HUES6 (cell line): ENCODE measurements around the gene ABL2.
"Not testable (repeated sequence)": the region's sequence is repeated elsewhere in the genome, so short reads cannot be mapped to it uniquely, and the experiment has no call there.

ENCODE experiments used
- H3K27ac ChIP-seq: 2 replicates; pipeline ENCODE4 v1.7.0; 2013; ENCODE audit warnings: low read depth, mild to moderate bottlenecking, low read length, inconsistent platforms
- H3K27me3 ChIP-seq: 2 replicates; pipeline ENCODE4 v1.6.1; 2013; ENCODE audit warnings: low read length; ENCODE audit not compliant: control insufficient read depth, insufficient read depth
- H3K36me3 ChIP-seq: 2 replicates; pipeline ENCODE4 v1.6.1; 2013; ENCODE audit warnings: low read length; ENCODE audit not compliant: control insufficient read depth, insufficient read depth
- H3K4me1 ChIP-seq: 2 replicates; pipeline ENCODE4 v1.6.1; 2013; ENCODE audit warnings: low read length; ENCODE audit not compliant: control insufficient read depth, insufficient read depth
- H3K4me3 ChIP-seq: 2 replicates; pipeline ENCODE4 v1.5.1; 2013; ENCODE audit warnings: low read depth, low read length
- H3K9ac ChIP-seq: one replicate; pipeline ENCODE4 v1.6.1; 2013; ENCODE audit warnings: mild to moderate bottlenecking, low read length
- H3K9me3 ChIP-seq: 2 replicates; pipeline ENCODE4 v1.6.1; 2013; ENCODE audit warnings: low read depth, low read length; ENCODE audit not compliant: control insufficient read depth, insufficient read depth

The ABL2 gene

DNA sequence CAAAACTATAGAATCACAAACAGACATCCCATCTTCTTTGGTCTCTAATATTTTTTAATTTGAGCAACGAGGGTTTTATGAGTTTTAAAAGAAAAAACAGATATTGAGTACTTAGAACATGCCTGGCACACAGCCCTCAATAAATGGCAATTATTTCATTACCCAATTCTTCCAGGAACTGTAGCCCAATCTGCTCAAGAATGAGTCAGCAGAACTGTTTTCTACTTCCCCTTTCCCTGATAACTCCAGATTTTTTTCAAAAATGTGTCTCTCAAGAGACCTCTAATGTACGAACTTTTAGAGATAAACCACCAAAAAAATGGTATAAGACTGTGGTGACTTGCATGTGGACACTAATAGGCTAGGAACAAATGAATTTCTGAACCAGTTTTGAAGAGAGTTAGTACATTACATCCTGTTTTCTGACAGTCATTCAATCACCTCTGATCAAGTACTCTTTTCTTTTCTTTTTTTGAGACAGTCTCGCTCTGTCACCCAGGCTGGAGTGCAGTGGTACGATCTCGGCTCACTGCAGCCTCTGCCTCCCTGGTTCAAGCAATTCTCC, 11.5 kb downstream of the ABL2 start:
- no peak overlapping the region for H3K27ac ChIP-seq
- H3K9me3 ChIP-seq: no peaks in the 10 kb centered on the region
- peaks cover 15% of the 10 kb centered on the region for H3K36me3 ChIP-seq
- H3K27me3 ChIP-seq: no peaks in the 10 kb centered on the region
- H3K4me1 ChIP-seq: no peaks in the 10 kb centered on the region
- no peak overlapping the region for H3K4me3 ChIP-seq
- H3K9ac ChIP-seq: no peak overlapping the region

DNA sequence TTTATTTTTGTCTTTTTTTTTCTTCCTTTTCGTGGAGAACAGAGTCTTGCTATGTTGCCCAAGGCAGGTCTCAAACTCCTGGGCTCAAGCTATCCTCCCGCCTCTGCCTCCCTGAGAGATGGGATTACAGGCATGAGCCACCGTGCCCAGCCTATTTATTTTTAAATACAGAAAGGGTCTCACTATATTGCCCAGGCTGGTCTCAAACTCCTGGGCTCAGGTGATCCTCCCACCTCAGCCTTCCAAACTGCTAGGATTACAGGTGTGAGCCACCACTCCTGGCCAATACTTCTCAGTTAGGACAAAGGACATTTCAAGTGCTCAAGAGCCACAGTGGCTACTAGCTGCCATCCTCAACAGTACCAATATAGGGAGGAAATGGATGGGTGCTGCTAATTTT, 16.2 kb downstream of the ABL2 start:
- not testable (repeated sequence) for H3K4me3 ChIP-seq, H3K36me3 ChIP-seq, H3K4me1 ChIP-seq, H3K27me3 ChIP-seq, H3K27ac ChIP-seq, H3K9ac ChIP-seq, H3K9me3 ChIP-seq

- H3K9me3 ChIP-seq: no peaks in the 10 kb centered on the region
- H3K4me3 ChIP-seq: no peak overlapping the region
- no peak overlapping the region for H3K9ac ChIP-seq
- H3K36me3 ChIP-seq: no peaks in the 10 kb centered on the region
- H3K27me3 ChIP-seq: no peaks in the 10 kb centered on the region
- peaks cover 7% of the 10 kb centered on the region; the same call in 1 of the 2 replicates for H3K4me1 ChIP-seq
- 0 out of 2 replicates have a peak overlapping the region, but pooled peaks have one; percentile 14 for H3K27ac ChIP-seq
Measured at GRCh38 chr1:179208681-179209477, 20.6 kb downstream of the ABL2 start.

- Histone ChIP-seq H3K9me3 (no peaks in the 10 kb centered on the region), H3K4me3 (no peak overlapping the region), H3K36me3 (no peaks in the 10 kb centered on the region), H3K27ac (no peak overlapping the region), H3K9ac (no peak overlapping the region), H3K27me3 (no peaks in the 10 kb centered on the region), H3K4me1 (peaks cover 7% of the 10 kb centered on the region; the same call in 1 of the 2 replicates)
Measured at GRCh38 chr1:179206812-179207211, 22.7 kb downstream of the ABL2 start.

GRCh38 chr1:179205284-179205683, 24.2 kb downstream of the ABL2 start:
- Histone ChIP-seq H3K9me3 (no peaks in the 10 kb centered on the region), H3K4me3 (no peak overlapping the region), H3K27me3 (no peaks in the 10 kb centered on the region), H3K9ac (no peak overlapping the region), H3K27ac (no peak overlapping the region), H3K36me3 (no peaks in the 10 kb centered on the region), H3K4me1 (peaks cover 7% of the 10 kb centered on the region; the same call in 1 of the 2 replicates)

GRCh38 chr1:179202161-179202560, 27.3 kb downstream of the ABL2 start:
- Histone ChIP-seq H3K27ac (no peak overlapping the region), H3K9me3 (no peaks in the 10 kb centered on the region), H3K4me3 (no peak overlapping the region), H3K27me3 (no peaks in the 10 kb centered on the region), H3K36me3 (no peaks in the 10 kb centered on the region), H3K9ac (no peak overlapping the region), H3K4me1 (no peaks in the 10 kb centered on the region)

DNA sequence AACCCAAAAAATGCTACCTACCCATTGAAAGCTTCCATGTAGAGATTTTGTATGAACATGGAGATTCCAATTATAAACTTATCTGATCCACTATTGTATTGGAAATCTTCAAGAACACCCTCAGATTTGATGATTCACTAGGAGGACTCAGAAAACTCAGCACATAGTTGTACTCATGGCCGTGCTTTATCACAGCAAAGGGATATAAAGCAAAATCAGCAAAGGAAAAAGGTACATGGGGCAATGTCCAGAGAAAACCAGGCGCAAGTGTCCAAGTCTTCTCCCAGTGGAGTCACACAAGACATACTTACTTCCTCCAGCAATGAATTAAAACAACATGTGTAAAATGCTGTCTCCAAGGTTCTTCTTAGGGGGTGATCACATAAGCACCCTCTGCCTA, 28.9 kb downstream of the ABL2 start:
- Histone ChIP-seq H3K4me3 (no peak overlapping the region), H3K27me3 (no peaks in the 10 kb centered on the region), H3K4me1 (no peaks in the 10 kb centered on the region), H3K27ac (no peak overlapping the region), H3K36me3 (no peaks in the 10 kb centered on the region), H3K9ac (no peak overlapping the region), H3K9me3 (no peaks in the 10 kb centered on the region)

DNA sequence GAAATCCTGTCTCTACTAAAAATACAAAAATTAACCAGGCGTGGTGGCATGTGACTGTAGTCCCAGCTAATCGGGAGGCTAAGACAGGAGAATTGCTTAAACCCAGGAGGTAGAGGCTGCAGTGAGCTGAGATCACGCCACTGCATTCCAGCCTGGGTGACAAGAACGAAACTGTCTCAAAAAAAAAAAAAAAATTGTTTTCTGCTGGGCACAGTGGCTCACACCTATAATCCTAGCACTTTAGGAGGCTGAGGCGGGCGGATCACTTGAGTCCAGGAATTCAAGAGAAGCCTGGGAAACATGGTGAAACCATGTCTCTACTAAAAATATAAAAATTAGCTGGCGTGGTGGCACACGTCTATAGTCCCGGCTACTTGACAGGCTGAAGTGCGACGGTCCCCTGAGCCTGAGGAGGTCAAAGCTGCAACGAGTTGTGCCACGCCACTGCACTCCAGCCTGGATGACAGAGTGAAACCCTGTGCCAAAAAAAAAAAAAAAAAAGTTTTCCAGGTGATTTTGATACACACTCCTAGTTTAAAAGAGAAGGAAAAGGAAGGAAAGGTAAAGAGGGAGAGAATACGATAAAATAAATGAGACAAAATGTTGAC, 31.7 kb downstream of the ABL2 start:
- Histone ChIP-seq H3K4me1 (no peaks in the 10 kb centered on the region), H3K27ac (no peak overlapping the region), H3K27me3 (no peaks in the 10 kb centered on the region), H3K9me3 (no peaks in the 10 kb centered on the region), H3K36me3 (no peaks in the 10 kb centered on the region), H3K4me3 (no peak overlapping the region), H3K9ac (no peak overlapping the region)

DNA sequence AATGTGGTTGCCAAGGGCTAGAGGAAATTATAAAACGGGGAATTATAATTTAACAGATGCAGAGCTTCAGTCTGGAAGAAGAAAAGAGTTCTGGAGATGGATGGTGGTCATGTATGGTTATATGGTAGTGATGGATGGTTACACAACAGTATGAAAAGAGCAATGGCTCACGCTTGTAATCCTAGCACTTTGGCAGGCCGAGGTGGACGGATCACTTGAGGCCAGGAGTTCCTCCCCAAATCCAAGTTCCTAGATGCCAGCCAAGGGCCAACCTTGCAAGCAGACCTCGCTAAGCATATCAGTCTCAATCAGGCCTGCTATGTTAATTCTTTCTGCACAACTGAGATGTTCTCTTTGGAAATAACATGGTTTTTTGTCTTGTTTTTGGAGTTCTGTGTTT, 33.6 kb downstream of the ABL2 start:
- not testable (repeated sequence) for H3K27ac ChIP-seq, H3K9ac ChIP-seq, H3K36me3 ChIP-seq, H3K9me3 ChIP-seq, H3K27me3 ChIP-seq, H3K4me1 ChIP-seq, H3K4me3 ChIP-seq

GRCh38 chr1:179195376-179195775, 34.1 kb downstream of the ABL2 start:
- H3K4me3 ChIP-seq: no peak overlapping the region
- no peaks in the 10 kb centered on the region for H3K9me3 ChIP-seq
- no peaks in the 10 kb centered on the region for H3K4me1 ChIP-seq
- H3K36me3 ChIP-seq: no peaks in the 10 kb centered on the region
- no peak overlapping the region for H3K27ac ChIP-seq
- no peaks in the 10 kb centered on the region for H3K27me3 ChIP-seq
- H3K9ac ChIP-seq: no peak overlapping the region

DNA sequence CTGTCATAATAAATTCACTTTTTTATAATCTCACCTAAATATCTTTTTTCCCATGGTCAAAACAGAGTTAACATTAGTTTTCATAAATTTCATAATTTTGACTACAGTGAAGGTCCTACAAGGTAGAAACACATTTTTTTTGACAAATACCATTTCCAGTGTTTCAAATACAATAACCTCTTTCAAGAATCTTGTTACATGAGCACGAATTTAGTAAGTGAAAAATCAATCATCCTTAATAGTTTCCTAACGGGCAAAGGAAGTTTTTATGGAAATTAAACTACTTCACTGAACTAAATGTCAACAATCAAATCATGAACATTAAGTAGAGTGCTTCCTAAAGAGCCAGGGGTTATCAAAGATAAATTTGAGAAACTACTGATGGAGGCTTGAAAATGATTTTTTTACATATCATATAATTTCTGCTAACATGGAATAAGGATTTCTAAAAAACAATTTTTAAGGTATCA, 35.4 kb downstream of the ABL2 start:
- H3K27ac ChIP-seq: no peak overlapping the region
- no peaks in the 10 kb centered on the region for H3K36me3 ChIP-seq
- no peaks in the 10 kb centered on the region for H3K4me1 ChIP-seq
- H3K9me3 ChIP-seq: no peaks in the 10 kb centered on the region
- H3K27me3 ChIP-seq: no peaks in the 10 kb centered on the region
- no peak overlapping the region for H3K4me3 ChIP-seq
- no peak overlapping the region for H3K9ac ChIP-seq
